CD8-positive, alpha-beta memory T cell (primary cell): ENCODE data around the gene TMIE. TPM values are rescaled to one million over a fixed set of nuclear protein-coding genes. Genes with fewer than 3 reads are reported as not detected.

Experiments used
- CTCF ChIA-PET: fragments of 350-600 bp; sonication (Branson Sonifier 250); formaldehyde crosslinking; loops from one replicate; lab custom pipeline; 2021; ENCODE audit warnings: antibody characterized with exemption; lab: Charles Lee
- POLR2A ChIA-PET: fragments of 350-600 bp; sonication (Branson Sonifier 250); formaldehyde crosslinking; loops from one replicate; lab custom pipeline; 2021; ENCODE audit warnings: antibody characterized with exemption; lab: Charles Lee
- DNase-seq, 5 donors: peaks; one replicate each; pipeline versions ENCODE4 v3.0.0 to v3.0.0-alpha.2; 2020 to 2022; ENCODE audit warnings: mixed read lengths in 1 of 5
- H3K27ac ChIP-seq: one replicate; pipeline ENCODE4 v1.7.0; 2013; ENCODE audit warnings: low read depth, mild to moderate bottlenecking, low read length, moderate library complexity
- H3K27me3 ChIP-seq: 2 replicates; pipeline ENCODE4 v1.7.0; 2013; ENCODE audit warnings: low read length, mild to moderate bottlenecking; ENCODE audit not compliant: insufficient read depth, poor library complexity, severe bottlenecking
- H3K36me3 ChIP-seq: 2 replicates; pipeline ENCODE4 v1.7.0; 2013; ENCODE audit warnings: mild to moderate bottlenecking, low read length, moderate library complexity; ENCODE audit not compliant: insufficient read depth
- H3K4me1 ChIP-seq: 2 replicates; pipeline ENCODE4 v1.7.0; 2013; ENCODE audit warnings: mild to moderate bottlenecking, low read length, moderate library complexity; ENCODE audit not compliant: insufficient read depth
- H3K4me3 ChIP-seq: 2 replicates; pipeline ENCODE4 v1.7.0; 2013; ENCODE audit warnings: mild to moderate bottlenecking, low read length
- H3K9me3 ChIP-seq: 2 replicates; pipeline ENCODE4 v1.7.0; 2013; ENCODE audit warnings: mild to moderate bottlenecking, low read length
- H3K27ac Mint-ChIP-seq, 8 donors: one replicate each; pipeline ENCODE4 v1.8.0; 2020 to 2021; ENCODE audit warnings: mixed read lengths in 8 of 8, mild to moderate bottlenecking in 6 of 8, inconsistent platforms in 3 of 8, moderate library complexity in 3 of 8
- H3K27me3 Mint-ChIP-seq, 2 donors: one replicate each; pipeline ENCODE4 v1.8.0; 2020 to 2021; ENCODE audit warnings: mixed read lengths in 2 of 2, mild to moderate bottlenecking in 1 of 2, moderate library complexity in 1 of 2
- H3K36me3 Mint-ChIP-seq, 3 donors: one replicate each; pipeline ENCODE4 v1.8.0; 2020 to 2021; ENCODE audit warnings: mixed read lengths in 3 of 3, inconsistent platforms in 1 of 3, mild to moderate bottlenecking in 1 of 3
- H3K4me1 Mint-ChIP-seq, 3 donors: one replicate each; pipeline ENCODE4 v1.8.0; 2020 to 2021; ENCODE audit warnings: mixed read lengths in 3 of 3, inconsistent platforms in 1 of 3, mild to moderate bottlenecking in 1 of 3
- H3K4me3 Mint-ChIP-seq, 7 donors: one replicate each; pipeline ENCODE4 v1.8.0; 2020 to 2021; ENCODE audit warnings: mixed read lengths in 7 of 7, mild to moderate bottlenecking in 6 of 7, moderate library complexity in 4 of 7, inconsistent platforms in 2 of 7
- H3K9me3 Mint-ChIP-seq, 5 donors: one replicate each; pipeline ENCODE4 v1.8.0; 2020 to 2022; ENCODE audit warnings: mixed read lengths in 5 of 5, mild to moderate bottlenecking in 3 of 5, moderate library complexity in 2 of 5, inconsistent platforms in 1 of 5
- polyA plus RNA-seq: library from polyadenylated mRNA; unstranded; fragments of 300-500 nt; fragmentation: Illumina TruSeq; gene quantifications from one replicate; pipeline ENCODE4 v1.2.3, GENCODE V29; 2021
- total RNA-seq, 2 experiments: library from RNA; stranded (reverse); gene quantifications; one replicate each; pipeline ENCODE4 v1.2.3, GENCODE V29; 2021

TMIE gene
- total and polyA plus RNA-seq, 3 experiments from 2014 or later: 0.16 to 0.67 TPM; not detected in 1

DNA sequence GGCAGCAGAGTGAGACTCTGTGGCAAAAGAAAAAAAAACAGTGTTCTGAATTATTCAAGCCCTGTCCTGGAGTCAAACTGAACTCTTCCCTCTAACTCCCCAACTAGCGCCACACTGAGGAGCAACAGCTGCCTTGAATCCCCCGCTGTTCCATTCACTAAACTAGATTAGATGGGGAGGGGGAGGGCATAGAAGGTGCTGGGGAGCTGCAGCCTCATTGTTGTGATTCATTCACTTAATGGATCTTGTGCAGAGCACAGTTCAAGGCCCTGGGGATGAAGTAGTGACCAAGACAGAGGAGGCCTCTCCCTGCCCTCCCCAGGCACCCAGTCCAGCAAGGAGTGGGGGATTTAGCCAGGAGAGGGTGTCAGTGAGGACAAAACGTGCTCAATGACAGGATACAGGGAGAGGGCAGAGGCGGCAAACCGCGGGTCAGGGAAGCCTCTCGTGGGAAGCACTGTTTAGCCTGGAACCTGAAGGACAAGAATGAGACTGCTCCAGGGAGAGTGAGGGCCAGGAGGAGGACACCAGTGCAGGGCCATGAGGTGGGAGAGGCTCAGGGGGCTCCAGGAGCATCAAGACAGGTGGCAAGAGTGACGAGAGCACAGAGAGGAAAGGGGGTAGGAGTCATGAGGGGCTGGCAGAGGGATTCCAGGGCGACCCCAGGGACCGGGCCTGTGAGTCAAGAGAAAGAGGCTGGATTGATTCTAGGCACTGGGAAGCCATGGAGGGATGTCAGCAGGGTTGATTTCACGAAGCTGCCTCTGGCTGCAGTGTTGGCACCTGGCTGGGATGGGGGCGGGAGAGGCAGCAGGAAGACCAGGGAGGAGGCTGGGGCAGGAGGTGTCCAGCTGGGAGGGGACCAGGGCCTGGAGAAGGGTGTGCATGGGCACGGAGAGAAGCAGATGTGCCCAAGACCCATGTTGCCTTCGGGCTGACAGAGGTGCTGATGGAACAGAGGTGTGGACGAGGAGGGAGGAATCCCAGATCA lies 39.1 kb upstream of the TMIE start:
- no peak overlapping the region for H3K4me3 Mint-ChIP-seq
- POLR2A ChIA-PET: no interaction called here
- no peak overlapping the region for H3K27ac ChIP-seq
- no peaks in the 10 kb centered on the region for H3K4me1 ChIP-seq
- no peak for DNase-seq
- CTCF ChIA-PET: no interaction called here
- no peak overlapping the region for H3K27ac Mint-ChIP-seq
- H3K27me3 ChIP-seq: no peaks in the 10 kb centered on the region
- H3K27me3 Mint-ChIP-seq: peaks cover 10 to 12% of the 10 kb centered on the region in 2 donors
- H3K9me3 ChIP-seq: no peaks in the 10 kb centered on the region
- H3K4me1 Mint-ChIP-seq: no peaks in the 10 kb centered on the region
- H3K4me3 ChIP-seq: no peak overlapping the region
- peaks cover 0 to 2% (median 0%) of the 10 kb centered on the region in 5 donors for H3K9me3 Mint-ChIP-seq
- no peaks in the 10 kb centered on the region for H3K36me3 Mint-ChIP-seq
- H3K36me3 ChIP-seq: no peaks in the 10 kb centered on the region

DNA sequence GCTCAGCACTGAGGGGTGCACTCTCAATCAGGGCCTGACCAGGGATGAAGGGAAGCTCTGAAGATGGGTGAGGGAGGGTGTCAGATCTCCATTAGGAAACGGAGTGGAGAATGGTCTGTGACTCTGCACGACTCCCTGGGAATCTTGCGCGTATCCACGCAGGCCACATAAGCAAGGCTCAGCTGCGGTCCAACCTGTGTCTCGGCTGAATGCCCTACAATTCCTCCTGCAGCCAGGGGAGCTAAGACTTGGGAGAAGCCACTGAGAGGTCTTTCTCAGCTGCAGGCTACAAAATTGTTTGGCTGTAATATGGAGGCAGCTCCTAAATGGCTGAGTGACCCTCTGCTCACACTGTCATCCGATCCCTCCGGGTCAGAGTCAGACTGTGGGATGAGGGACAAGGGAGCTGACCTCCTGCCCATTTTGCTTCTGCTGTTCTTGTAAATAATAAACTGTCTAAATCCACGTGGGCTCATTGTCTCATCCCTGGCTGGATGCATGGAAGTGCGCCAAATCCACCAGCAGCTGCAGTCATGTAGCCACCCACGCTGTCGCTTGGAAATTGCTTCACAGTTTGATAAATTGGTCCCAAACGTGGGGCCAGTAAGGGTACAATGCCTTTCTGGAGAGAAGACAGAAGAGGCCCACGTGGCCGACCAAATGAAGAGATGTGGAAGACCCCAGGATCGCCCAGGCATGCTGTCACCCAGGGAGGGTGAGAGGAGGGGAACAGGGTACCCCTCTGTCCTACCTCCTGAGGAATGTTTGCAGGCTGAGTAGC lies 38.2 kb upstream of the TMIE start:
- H3K36me3 ChIP-seq: no peaks in the 10 kb centered on the region
- no peak overlapping the region for H3K27ac ChIP-seq
- Mint-ChIP-seq H3K9me3 (peaks cover 0 to 2% (median 0%) of the 10 kb centered on the region in 5 donors), H3K27me3 (peaks cover 10 to 12% of the 10 kb centered on the region in 2 donors), H3K4me3 (no peak overlapping the region), H3K4me1 (no peaks in the 10 kb centered on the region), H3K36me3 (no peaks in the 10 kb centered on the region), H3K27ac (no peak overlapping the region)
- DNase-seq: no peak
- H3K27me3 ChIP-seq: no peaks in the 10 kb centered on the region
- no peaks in the 10 kb centered on the region for H3K9me3 ChIP-seq
- no peaks in the 10 kb centered on the region for H3K4me1 ChIP-seq
- POLR2A ChIA-PET: no interaction called here
- CTCF ChIA-PET: no interaction called here
- no peak overlapping the region for H3K4me3 ChIP-seq

DNA sequence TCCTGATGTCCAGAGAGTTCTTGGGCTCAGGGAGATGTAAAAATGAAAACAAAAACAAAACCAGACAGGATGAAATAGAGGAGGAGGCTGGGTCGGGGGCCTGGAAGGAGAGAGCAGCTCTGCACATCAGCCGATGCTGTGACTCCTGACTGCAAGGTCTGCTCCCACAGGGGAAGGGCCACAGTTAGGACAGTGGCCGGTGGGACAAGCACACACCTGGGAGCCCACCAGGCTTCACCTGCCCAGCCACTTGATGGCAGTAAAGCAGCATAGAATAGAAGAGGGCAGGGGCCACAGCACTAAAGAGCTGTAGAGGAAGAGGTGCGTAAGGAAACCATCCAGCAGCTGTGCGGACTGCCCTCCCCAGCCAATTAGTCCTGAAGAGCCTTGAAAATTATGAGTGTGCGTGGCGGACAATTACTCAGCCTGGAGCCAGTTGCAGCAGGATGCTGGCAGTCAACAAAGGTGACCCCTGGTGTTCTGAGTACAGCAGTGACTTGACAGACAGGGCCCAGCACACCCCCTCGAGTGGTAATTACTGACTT lies 37.5 kb upstream of the TMIE start:
- POLR2A ChIA-PET: no interaction called here
- H3K27me3 Mint-ChIP-seq: peaks cover 10 to 12% of the 10 kb centered on the region in 2 donors
- no peak overlapping the region for H3K4me3 ChIP-seq
- H3K36me3 Mint-ChIP-seq: no peaks in the 10 kb centered on the region
- no peaks in the 10 kb centered on the region for H3K4me1 ChIP-seq
- peaks cover 0 to 2% (median 0%) of the 10 kb centered on the region in 5 donors for H3K9me3 Mint-ChIP-seq
- CTCF ChIA-PET: no interaction called here
- no peaks in the 10 kb centered on the region for H3K9me3 ChIP-seq
- H3K4me3 Mint-ChIP-seq: peak overlapping the region in 1 of 7 donors; percentile 8
- H3K4me1 Mint-ChIP-seq: no peaks in the 10 kb centered on the region
- no peak for DNase-seq
- no peak overlapping the region for H3K27ac Mint-ChIP-seq
- H3K27me3 ChIP-seq: no peaks in the 10 kb centered on the region
- no peaks in the 10 kb centered on the region for H3K36me3 ChIP-seq
- H3K27ac ChIP-seq: no peak overlapping the region

DNA sequence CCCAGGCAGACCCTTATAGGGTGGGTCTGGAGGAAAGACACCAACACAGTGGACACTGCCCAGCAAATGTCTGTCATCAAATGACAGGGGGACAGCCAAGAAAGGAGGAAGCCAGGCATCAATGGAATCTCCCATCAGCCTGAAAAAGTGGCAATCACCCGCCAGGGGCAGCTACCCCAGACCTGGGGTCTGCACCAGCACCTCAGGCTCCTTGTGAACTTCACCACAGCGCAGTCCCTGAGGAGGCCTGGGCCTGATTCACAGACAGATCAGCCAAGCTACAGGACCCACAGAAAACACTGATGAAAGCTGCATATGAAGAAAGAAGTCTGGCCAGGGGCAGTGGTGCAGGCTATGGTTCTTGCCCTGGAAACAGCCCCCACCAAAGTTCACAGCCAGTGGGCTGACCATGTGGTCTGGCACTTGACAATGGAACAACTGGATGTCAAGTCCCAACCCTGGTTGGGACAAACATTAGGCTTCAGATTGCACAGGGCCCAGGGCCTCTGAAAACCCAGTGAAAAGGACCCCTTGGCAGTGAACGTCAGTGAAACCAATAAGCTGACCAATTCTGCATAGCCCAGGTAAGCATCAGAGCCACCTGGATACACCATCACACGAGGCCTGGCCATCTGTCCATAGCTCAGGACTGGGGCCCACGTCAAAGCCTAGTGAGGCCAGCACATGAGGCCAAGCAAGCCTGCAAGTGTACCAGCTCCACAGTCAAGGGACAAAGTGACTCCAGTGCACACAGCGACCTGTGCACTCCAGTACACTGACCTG lies 36.8 kb upstream of the TMIE start:
- peaks cover 0 to 2% (median 0%) of the 10 kb centered on the region in 5 donors for H3K9me3 Mint-ChIP-seq
- no peaks in the 10 kb centered on the region for H3K36me3 Mint-ChIP-seq
- H3K4me3 Mint-ChIP-seq: peak overlapping the region in 1 of 7 donors; percentile 8
- H3K27ac Mint-ChIP-seq: no peak overlapping the region
- H3K36me3 ChIP-seq: no peaks in the 10 kb centered on the region
- no peaks in the 10 kb centered on the region for H3K27me3 ChIP-seq
- ChIA-PET CTCF (no interaction called here), POLR2A (no interaction called here)
- H3K9me3 ChIP-seq: no peaks in the 10 kb centered on the region
- H3K27me3 Mint-ChIP-seq: peaks cover 10 to 12% of the 10 kb centered on the region in 2 donors
- no peak for DNase-seq
- H3K4me1 ChIP-seq: no peaks in the 10 kb centered on the region
- no peak overlapping the region for H3K27ac ChIP-seq
- no peaks in the 10 kb centered on the region for H3K4me1 Mint-ChIP-seq
- no peak overlapping the region for H3K4me3 ChIP-seq

DNA sequence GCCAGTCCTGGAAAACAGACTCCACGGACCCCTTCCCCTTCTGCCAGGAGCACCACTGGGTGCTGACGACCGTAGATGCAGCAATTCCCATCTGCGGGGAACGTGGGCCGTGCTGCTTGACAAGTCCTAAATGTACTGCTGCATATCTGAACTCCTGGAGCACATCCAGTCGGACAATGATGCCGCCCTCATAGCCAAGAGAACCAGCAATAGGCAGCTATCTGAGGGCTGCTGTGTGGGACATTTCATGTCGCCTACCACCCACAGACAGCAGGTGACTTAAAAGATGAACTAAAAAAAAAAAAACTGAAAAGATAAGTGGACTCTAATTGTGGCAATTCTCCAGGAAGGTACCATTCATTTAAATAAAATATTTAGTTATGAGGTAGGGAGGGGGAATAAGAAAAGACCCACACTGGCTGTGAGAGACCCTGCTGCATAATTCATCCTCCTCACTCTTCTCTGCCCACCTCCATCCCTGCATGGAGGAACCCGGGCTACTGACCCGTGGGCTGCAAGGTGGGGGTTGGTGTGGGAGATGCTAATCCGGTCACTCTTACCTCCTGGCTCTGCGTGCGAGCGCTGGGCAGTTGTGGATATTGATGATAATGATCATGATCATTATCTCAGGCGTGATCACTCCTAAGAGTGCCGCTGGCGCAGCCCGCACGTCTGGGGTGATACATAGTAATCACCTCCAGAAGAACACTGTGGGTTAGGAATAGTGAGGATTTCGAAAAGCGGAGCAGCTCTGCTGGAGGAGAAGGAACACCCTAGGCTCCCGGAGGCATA lies 36.0 kb upstream of the TMIE start:
- peaks cover 0 to 2% (median 0%) of the 10 kb centered on the region in 5 donors for H3K9me3 Mint-ChIP-seq
- H3K36me3 Mint-ChIP-seq: no peaks in the 10 kb centered on the region
- no peaks in the 10 kb centered on the region for H3K27me3 ChIP-seq
- DNase-seq: no peak
- no peak overlapping the region for H3K4me3 Mint-ChIP-seq
- no peaks in the 10 kb centered on the region for H3K36me3 ChIP-seq
- no peaks in the 10 kb centered on the region for H3K9me3 ChIP-seq
- H3K4me3 ChIP-seq: no peak overlapping the region
- H3K27ac ChIP-seq: no peak overlapping the region
- CTCF ChIA-PET: interaction anchor here (1.2 kb wide), 1 partner anchor 177 kb away, joined by 3 read pairs; no protein-coding TSS in a partner anchor
- H3K27me3 Mint-ChIP-seq: peaks cover 10 to 12% of the 10 kb centered on the region in 2 donors
- POLR2A ChIA-PET: no interaction called here
- H3K4me1 Mint-ChIP-seq: no peaks in the 10 kb centered on the region
- no peak overlapping the region for H3K27ac Mint-ChIP-seq
- no peaks in the 10 kb centered on the region for H3K4me1 ChIP-seq

DNA sequence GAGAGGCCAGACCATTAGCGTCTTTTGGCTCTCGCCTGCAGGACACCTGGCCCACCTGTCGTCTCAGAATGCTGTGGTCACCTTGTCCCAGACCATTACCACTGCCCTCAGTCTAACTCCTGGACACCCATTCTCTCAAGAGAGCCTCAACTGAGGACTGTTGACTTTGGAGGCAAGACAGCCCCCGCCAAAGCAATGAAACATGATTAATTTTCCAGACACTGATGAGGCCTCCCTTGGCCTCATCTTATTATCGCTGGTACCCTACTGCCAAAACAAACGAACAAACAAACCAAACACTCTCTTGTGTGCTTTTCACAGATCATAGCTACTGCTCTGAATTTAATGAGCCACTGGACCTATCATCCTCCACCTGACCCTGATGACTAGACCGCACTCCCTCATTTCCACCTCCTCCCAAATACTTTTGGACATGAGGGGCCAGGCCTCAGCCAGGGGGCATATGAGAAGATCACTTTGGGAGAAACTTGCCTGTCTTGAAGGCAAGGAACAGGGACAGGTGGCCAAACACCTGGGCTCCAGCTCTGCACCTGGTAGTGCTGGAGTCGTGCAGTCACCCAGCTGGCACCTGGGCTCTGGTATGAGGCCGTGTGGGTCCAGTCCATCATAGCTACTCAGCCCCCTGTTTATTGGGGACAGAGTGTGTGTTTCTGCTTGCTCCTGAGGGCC lies 35.3 kb upstream of the TMIE start:
- no peak for DNase-seq
- ChIA-PET POLR2A (no interaction called here), CTCF (interaction anchor here (1.2 kb wide), 1 partner anchor 177 kb away, joined by 3 read pairs; no protein-coding TSS in a partner anchor)
- Histone ChIP-seq H3K4me1 (no peaks in the 10 kb centered on the region), H3K27ac (no peak overlapping the region), H3K4me3 (no peak overlapping the region), H3K36me3 (no peaks in the 10 kb centered on the region), H3K9me3 (no peaks in the 10 kb centered on the region), H3K27me3 (no peaks in the 10 kb centered on the region)
- Mint-ChIP-seq H3K9me3 (peaks cover 0 to 2% (median 0%) of the 10 kb centered on the region in 5 donors), H3K27me3 (peaks cover 10 to 12% of the 10 kb centered on the region in 2 donors), H3K4me3 (no peak overlapping the region), H3K27ac (no peak overlapping the region), H3K36me3 (no peaks in the 10 kb centered on the region), H3K4me1 (no peaks in the 10 kb centered on the region)
